Chondrocyte (in vitro differentiated cells): ENCODE measurements around the gene STAT5A. TPM values are rescaled to one million over a fixed set of nuclear protein-coding genes. Genes with fewer than 3 reads are reported as not detected.

ENCODE experiments used
- DNase-seq: peaks from one replicate; pipeline ENCODE4 v3.0.0; 2021; ENCODE audit warnings: mixed read lengths, low spot score
- H3K27ac Mint-ChIP-seq: one replicate; pipeline ENCODE4 v1.8.0; 2021; ENCODE audit warnings: mild to moderate bottlenecking, moderate library complexity, mixed read lengths; ENCODE audit not compliant: unreplicated experiment
- H3K27me3 Mint-ChIP-seq: 2 replicates; pipeline ENCODE4 v1.8.0; 2021; ENCODE audit warnings: low read depth, mixed read lengths
- H3K36me3 Mint-ChIP-seq: 2 replicates; pipeline ENCODE4 v1.8.0; 2021; ENCODE audit warnings: low read depth, mixed read lengths
- H3K4me1 Mint-ChIP-seq: 2 replicates; pipeline ENCODE4 v1.8.0; 2021; ENCODE audit warnings: low read depth, mild to moderate bottlenecking, mixed read lengths
- H3K4me3 Mint-ChIP-seq: one replicate; pipeline ENCODE4 v1.8.0; 2021; ENCODE audit warnings: mild to moderate bottlenecking, moderate library complexity, mixed read lengths; ENCODE audit not compliant: unreplicated experiment
- H3K9me3 Mint-ChIP-seq: 2 replicates; pipeline ENCODE4 v1.8.0; 2021; ENCODE audit warnings: low read depth, mixed read lengths
- total RNA-seq: library from RNA; stranded (reverse); gene quantifications from 3 replicates; pipeline ENCODE4 v1.2.1, GENCODE V29; 2021
- TF ChIP-seq, protein P1 (sequence below): fragments of 200-600 bp; sonication (generic); IDR thresholded peaks from 2 replicates; pipeline ENCODE4 v1.5.0; 2021; ENCODE audit warnings: antibody characterized with exemption, mild to moderate bottlenecking, moderate library complexity

The STAT5A gene
- total RNA-seq, 1 donor from 2014 or later = 14.3 TPM

DNA sequence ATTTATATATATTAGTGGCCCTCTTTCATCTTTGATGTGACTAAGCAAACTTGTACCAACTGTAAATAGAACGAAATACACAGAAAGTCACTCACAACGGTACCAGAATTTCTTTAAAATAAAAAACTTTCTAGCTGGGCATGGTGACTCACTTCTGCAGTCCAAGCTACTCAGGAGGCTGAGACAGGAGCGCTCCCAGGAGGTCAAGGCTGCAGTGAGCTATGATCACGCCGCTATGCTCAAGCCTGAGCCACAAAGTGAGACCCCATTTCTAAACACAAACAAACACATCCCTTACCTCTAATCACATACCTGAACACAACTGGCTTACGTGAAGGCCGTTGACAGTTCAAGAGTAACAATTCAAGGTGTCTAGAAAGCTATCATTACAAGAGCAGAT is 41.8 kb upstream of the STAT5A start:
- no peaks in the 10 kb centered on the region for H3K27me3 Mint-ChIP-seq
- TF ChIP-seq, protein P1, sequence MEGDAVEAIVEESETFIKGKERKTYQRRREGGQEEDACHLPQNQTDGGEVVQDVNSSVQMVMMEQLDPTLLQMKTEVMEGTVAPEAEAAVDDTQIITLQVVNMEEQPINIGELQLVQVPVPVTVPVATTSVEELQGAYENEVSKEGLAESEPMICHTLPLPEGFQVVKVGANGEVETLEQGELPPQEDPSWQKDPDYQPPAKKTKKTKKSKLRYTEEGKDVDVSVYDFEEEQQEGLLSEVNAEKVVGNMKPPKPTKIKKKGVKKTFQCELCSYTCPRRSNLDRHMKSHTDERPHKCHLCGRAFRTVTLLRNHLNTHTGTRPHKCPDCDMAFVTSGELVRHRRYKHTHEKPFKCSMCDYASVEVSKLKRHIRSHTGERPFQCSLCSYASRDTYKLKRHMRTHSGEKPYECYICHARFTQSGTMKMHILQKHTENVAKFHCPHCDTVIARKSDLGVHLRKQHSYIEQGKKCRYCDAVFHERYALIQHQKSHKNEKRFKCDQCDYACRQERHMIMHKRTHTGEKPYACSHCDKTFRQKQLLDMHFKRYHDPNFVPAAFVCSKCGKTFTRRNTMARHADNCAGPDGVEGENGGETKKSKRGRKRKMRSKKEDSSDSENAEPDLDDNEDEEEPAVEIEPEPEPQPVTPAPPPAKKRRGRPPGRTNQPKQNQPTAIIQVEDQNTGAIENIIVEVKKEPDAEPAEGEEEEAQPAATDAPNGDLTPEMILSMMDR = no peak
- no peak for DNase-seq
- peaks cover 39% of the 10 kb centered on the region for H3K4me1 Mint-ChIP-seq
- no peak overlapping the region for H3K4me3 Mint-ChIP-seq
- H3K9me3 Mint-ChIP-seq = no peaks in the 10 kb centered on the region
- peak overlapping the region; percentile 47 for H3K27ac Mint-ChIP-seq
- no peaks in the 10 kb centered on the region for H3K36me3 Mint-ChIP-seq

DNA sequence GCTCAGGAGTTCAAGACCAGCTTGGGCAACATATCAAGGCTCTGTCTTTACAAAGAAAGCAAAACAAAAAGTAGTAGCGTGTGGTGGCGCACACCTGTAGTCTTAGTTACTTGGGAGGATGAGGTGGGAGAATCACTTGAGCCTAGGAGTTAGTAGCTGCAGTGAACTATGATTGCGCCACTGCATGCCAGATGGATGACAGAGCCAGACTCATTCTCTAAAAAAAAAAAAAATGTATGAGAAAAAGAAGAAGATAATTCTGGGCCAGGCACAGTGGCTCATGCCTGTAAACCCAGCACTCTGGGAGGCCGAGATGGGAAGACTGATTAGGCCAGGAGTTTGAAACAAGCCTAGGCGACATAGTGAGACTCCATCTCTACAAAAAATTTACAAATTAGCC is 40.6 kb upstream of the STAT5A start:
- Mint-ChIP-seq H3K27me3 (no peaks in the 10 kb centered on the region), H3K9me3 (no peaks in the 10 kb centered on the region), H3K36me3 (no peaks in the 10 kb centered on the region), H3K4me1 (peaks cover 42% of the 10 kb centered on the region), H3K27ac (peak overlapping the region; percentile 92), H3K4me3 (no peak overlapping the region)
- TF ChIP-seq, protein P1 = no peak
- DNase-seq = no peak

GRCh38 chr17:42248351-42249179 is 39.7 kb upstream of the STAT5A start:
- Mint-ChIP-seq H3K27ac (peak overlapping the region; percentile 92), H3K4me1 (peaks cover 47% of the 10 kb centered on the region), H3K9me3 (no peaks in the 10 kb centered on the region), H3K27me3 (no peaks in the 10 kb centered on the region), H3K4me3 (peak overlapping the region; percentile 55), H3K36me3 (no peaks in the 10 kb centered on the region)
- TF ChIP-seq, protein P1 = peak; percentile 26
- DNase-seq = no peak

GRCh38 chr17:42249681-42250446 is 38.4 kb upstream of the STAT5A start:
- no peak overlapping the region for H3K4me3 Mint-ChIP-seq

GRCh38 chr17:42251115-42251514 is 37.2 kb upstream of the STAT5A start:
- no peaks in the 10 kb centered on the region for H3K27me3 Mint-ChIP-seq
- H3K27ac Mint-ChIP-seq = peak overlapping the region; percentile 12
- H3K9me3 Mint-ChIP-seq = no peaks in the 10 kb centered on the region
- TF ChIP-seq, protein P1 = peak; percentile 57
- no peak for DNase-seq
- no peak overlapping the region for H3K4me3 Mint-ChIP-seq
- H3K36me3 Mint-ChIP-seq = no peaks in the 10 kb centered on the region
- peaks cover 54% of the 10 kb centered on the region for H3K4me1 Mint-ChIP-seq

More at GRCh38 chr17:42249681-42250446, 38.4 kb upstream of the STAT5A start:
- TF ChIP-seq, protein P1 = no peak
- Mint-ChIP-seq H3K4me1 (peaks cover 48% of the 10 kb centered on the region), H3K36me3 (no peaks in the 10 kb centered on the region), H3K27me3 (no peaks in the 10 kb centered on the region), H3K9me3 (no peaks in the 10 kb centered on the region), H3K27ac (no peak overlapping the region)
- no peak for DNase-seq
